ENCODE measurements around the gene ZBTB46. TPM values are rescaled to one million over a fixed set of nuclear protein-coding genes. Genes with fewer than 3 reads are reported as not detected.
A peak's percentile ranks its signal among the peaks of the same experiment; 100 is the strongest.
"Not testable (repeated sequence)": the region's sequence is repeated elsewhere in the genome, so short reads cannot be mapped to it uniquely, and the experiment has no call there.

ZBTB46 gene
- total RNA-seq, 2 donors from 2014 or later, result 0.39 to 1.2 TPM

GRCh38 chr20:63810730-63811490, 20.2 kb downstream of the ZBTB46 start:
- ATAC-seq, result no peak
- H3K27ac Mint-ChIP-seq, result no peak overlapping the region
- H3K9me3 Mint-ChIP-seq, result no peaks in the 10 kb centered on the region
- no peaks in the 10 kb centered on the region for H3K36me3 Mint-ChIP-seq
- no peak for DNase-seq (ENCODE audit: low spot score in 2 of 2)

- Mint-ChIP-seq H3K36me3 (no peaks in the 10 kb centered on the region), H3K27ac (peak overlapping the region in 1 of 2 donors; percentile 27), H3K9me3 (no peaks in the 10 kb centered on the region)
- ATAC-seq (no peak), DNase-seq (ENCODE audit: low spot score in 2 of 2) (no peak)
Observed at GRCh38 chr20:63809856-63810255, 21.2 kb downstream of the ZBTB46 start.

GRCh38 chr20:63808964-63809674, 21.9 kb downstream of the ZBTB46 start:
- no peak overlapping the region for H3K27ac Mint-ChIP-seq
- H3K9me3 Mint-ChIP-seq, result no peaks in the 10 kb centered on the region
- DNase-seq (ENCODE audit: low spot score in 2 of 2), result no peak
- no peaks in the 10 kb centered on the region for H3K36me3 Mint-ChIP-seq
- ATAC-seq, result no peak

- H3K36me3 Mint-ChIP-seq, result no peaks in the 10 kb centered on the region
- no peak for ATAC-seq
- no peak overlapping the region for H3K27ac Mint-ChIP-seq
- H3K9me3 Mint-ChIP-seq, result no peaks in the 10 kb centered on the region
- DNase-seq (ENCODE audit: low spot score in 2 of 2), result no peak
Observed at GRCh38 chr20:63808145-63808724, 22.8 kb downstream of the ZBTB46 start.

GRCh38 chr20:63807654-63808053, 23.4 kb downstream of the ZBTB46 start:
- Mint-ChIP-seq H3K9me3 (no peaks in the 10 kb centered on the region), H3K36me3 (no peaks in the 10 kb centered on the region), H3K27ac (no peak overlapping the region)
- no peak for ATAC-seq
- DNase-seq (ENCODE audit: low spot score in 2 of 2), result no peak

GRCh38 chr20:63804308-63804636, 26.8 kb downstream of the ZBTB46 start:
- DNase-seq (ENCODE audit: low spot score in 2 of 2) (no peak), ATAC-seq (no peak)
- Mint-ChIP-seq H3K36me3 (peaks cover 0 to 4% of the 10 kb centered on the region in 2 donors), H3K27ac (peak overlapping the region in 1 of 2 donors; percentile 48), H3K9me3 (peaks cover 0 to 6% of the 10 kb centered on the region in 2 donors)

- ATAC-seq (no peak), DNase-seq (ENCODE audit: low spot score in 2 of 2) (no peak)
- H3K36me3 Mint-ChIP-seq, result peaks cover 0 to 4% of the 10 kb centered on the region in 2 donors
- peaks cover 0 to 6% of the 10 kb centered on the region in 2 donors for H3K9me3 Mint-ChIP-seq
- H3K27ac Mint-ChIP-seq, result no peak overlapping the region
Observed at GRCh38 chr20:63802469-63803240, 28.4 kb downstream of the ZBTB46 start.

GRCh38 chr20:63801174-63801573, 29.9 kb downstream of the ZBTB46 start:
- DNase-seq (ENCODE audit: low spot score in 2 of 2); H3K36me3 Mint-ChIP-seq; H3K27ac Mint-ChIP-seq; ATAC-seq; H3K9me3 Mint-ChIP-seq: not testable (repeated sequence)

GRCh38 chr20:63800411-63800810, 30.7 kb downstream of the ZBTB46 start:
- not testable (repeated sequence) for H3K36me3 Mint-ChIP-seq; ATAC-seq; DNase-seq (ENCODE audit: low spot score in 2 of 2); H3K9me3 Mint-ChIP-seq; H3K27ac Mint-ChIP-seq

- DNase-seq (ENCODE audit: low spot score in 2 of 2); ATAC-seq; H3K9me3 Mint-ChIP-seq; H3K27ac Mint-ChIP-seq; H3K36me3 Mint-ChIP-seq: not testable (repeated sequence)
Observed at GRCh38 chr20:63799127-63799526, 31.9 kb downstream of the ZBTB46 start.

GRCh38 chr20:63797175-63797574, 33.9 kb downstream of the ZBTB46 start:
- DNase-seq (ENCODE audit: low spot score in 2 of 2); H3K36me3 Mint-ChIP-seq; H3K27ac Mint-ChIP-seq; ATAC-seq; H3K9me3 Mint-ChIP-seq: not testable (repeated sequence)

- H3K27ac Mint-ChIP-seq, result no peak overlapping the region
- H3K9me3 Mint-ChIP-seq, result no peaks in the 10 kb centered on the region
- ATAC-seq, result no peak
- H3K36me3 Mint-ChIP-seq, result no peaks in the 10 kb centered on the region
- no peak for DNase-seq (ENCODE audit: low spot score in 2 of 2)
Observed at GRCh38 chr20:63795178-63795830, 35.8 kb downstream of the ZBTB46 start.

GRCh38 chr20:63794614-63795013, 36.5 kb downstream of the ZBTB46 start:
- Mint-ChIP-seq H3K9me3 (no peaks in the 10 kb centered on the region), H3K27ac (no peak overlapping the region), H3K36me3 (no peaks in the 10 kb centered on the region)
- ATAC-seq, result no peak
- DNase-seq (ENCODE audit: low spot score in 2 of 2), result no peak

GRCh38 chr20:63792866-63793265, 38.2 kb downstream of the ZBTB46 start:
- Mint-ChIP-seq H3K9me3 (no peaks in the 10 kb centered on the region), H3K36me3 (no peaks in the 10 kb centered on the region), H3K27ac (no peak overlapping the region)
- no peak for ATAC-seq
- DNase-seq (ENCODE audit: low spot score in 2 of 2), result no peak

GRCh38 chr20:63791497-63792156, 39.4 kb downstream of the ZBTB46 start:
- H3K27ac Mint-ChIP-seq, result no peak overlapping the region
- H3K36me3 Mint-ChIP-seq, result no peaks in the 10 kb centered on the region
- no peaks in the 10 kb centered on the region for H3K9me3 Mint-ChIP-seq

GRCh38 chr20:63790572-63791168, 40.4 kb downstream of the ZBTB46 start:
- no peak for DNase-seq (ENCODE audit: low spot score in 2 of 2)
- Mint-ChIP-seq H3K27ac (no peak overlapping the region), H3K9me3 (no peaks in the 10 kb centered on the region), H3K36me3 (no peaks in the 10 kb centered on the region)
- ATAC-seq, result no peak

More at GRCh38 chr20:63791497-63792156, 39.4 kb downstream of the ZBTB46 start:
- ATAC-seq (no peak), DNase-seq (ENCODE audit: low spot score in 2 of 2) (no peak)
